GM19395 (cell line): Measurements from ENCODE around the gene CC2D1B.

Source experiments
- ATAC-seq: cut with Tn5 transposase; IDR thresholded peaks from one replicate; pipeline ENCODE4 v1.9.1; 2021; ENCODE audit warnings: mild to moderate bottlenecking, moderate library complexity; ENCODE audit not compliant: unreplicated experiment

Gene CC2D1B

GRCh38 chr1:52306227-52307006 is 59.6 kb downstream of the CC2D1B start:
- no peak for ATAC-seq

GRCh38 chr1:52305417-52306226 is 60.4 kb downstream of the CC2D1B start:
- no peak for ATAC-seq
